ENCODE data around the gene MAPK7.

The MAPK7 gene

GRCh38 chr17:19363460-19364035 lies 14.8 kb upstream of the MAPK7 start:
- Histone ChIP-seq H3K36me3 (ENCODE audit: control insufficient read depth in 2 of 2, insufficient read depth in 1 of 2, low read length in 2 of 2) (peaks cover 0 to 17% of the 10 kb centered on the region in 2 experiments; a peak in 1 of 3 replicates), H3K4me3 (ENCODE audit: low read depth, low read length) (no peak overlapping the region), H3K9me3 (ENCODE audit: control insufficient read depth, insufficient read depth, low read depth, low read length) (no peaks in the 10 kb centered on the region), H3K4me1 (ENCODE audit: control insufficient read depth, insufficient read depth, low read length) (peaks cover 5% of the 10 kb centered on the region), H3K27ac (ENCODE audit: extremely low read depth, low read depth, low read length) (no peak overlapping the region)
- TF ChIP-seq ZNF132 (tag by site-specific recombination; IDR thresholded peaks at IDR 0.05; ENCODE audit: borderline replicate concordance), result no peak
- 0 out of 2 replicates have a peak, but pooled peaks have one; percentile 31 for TF ChIP-seq GLIS1 (tag by site-specific recombination; IDR thresholded peaks at IDR 0.05)
- peak; percentile 19; the same call in 1 of the 2 replicates for TF ChIP-seq ZFHX2 (tag by site-specific recombination; conservative IDR thresholded peaks at IDR 0.05)
- peak; percentile 33 for TF ChIP-seq EGR2 (tag by site-specific recombination; IDR thresholded peaks at IDR 0.05; ENCODE audit: low read depth)
- ChIA-PET CTCF (interaction anchor here (0.6 to 5.6 kb wide), 53 partner anchors 9 to 875 kb away, joined by 3 to 156 read pairs (median 5); partner anchors contain the start of genes ALDH3A2, MAPK7, MFAP4 and RNF112), POLR2A (interaction anchor here (1.1 to 1.9 kb wide), 4 partner anchors 14 to 401 kb away, joined by 5 to 48 read pairs (median 8); partner anchors contain the start of gene MAPK7)

GRCh38 chr17:19364699-19365498 lies 13.4 kb upstream of the MAPK7 start:
- peaks cover 0 to 5% of the 10 kb centered on the region in 2 experiments; a peak in 1 of 3 replicates for H3K36me3 ChIP-seq (ENCODE audit: control insufficient read depth in 2 of 2, insufficient read depth in 1 of 2, low read length in 2 of 2)
- no peak overlapping the region for H3K4me3 ChIP-seq (ENCODE audit: low read depth, low read length)
- ChIA-PET POLR2A (interaction anchor here (0.6 to 0.9 kb wide), 4 partner anchors 13 to 142 kb away, joined by 3 to 4 read pairs (median 3); partner anchors contain the start of gene MAPK7), CTCF (interaction anchor here (0.5 to 5.6 kb wide), 6 partner anchors 26 to 379 kb away, joined by 3 to 156 read pairs (median 4); no protein-coding TSS in a partner anchor)
- no peak overlapping the region for H3K27ac ChIP-seq (ENCODE audit: extremely low read depth, low read depth, low read length)
- H3K4me1 ChIP-seq (ENCODE audit: control insufficient read depth, insufficient read depth, low read length), result peaks cover 5% of the 10 kb centered on the region
- no peaks in the 10 kb centered on the region for H3K9me3 ChIP-seq (ENCODE audit: control insufficient read depth, insufficient read depth, low read depth, low read length)
- peak; percentile 93 for TF ChIP-seq EGR2 (tag by site-specific recombination; IDR thresholded peaks at IDR 0.05; ENCODE audit: low read depth)
- TF ChIP-seq ZNF488 (tag by site-specific recombination; IDR thresholded peaks at IDR 0.05), result no peak
- peak; percentile 95 for TF ChIP-seq ZFHX2 (tag by site-specific recombination; conservative IDR thresholded peaks at IDR 0.05)
- TF ChIP-seq PRDM4 (tag by site-specific recombination; IDR thresholded peaks at IDR 0.05), result no peak
- no peak for TF ChIP-seq ZBTB8A (tag by site-specific recombination; IDR thresholded peaks at IDR 0.05)
- TF ChIP-seq ZNF510 (tag by site-specific recombination; IDR thresholded peaks at IDR 0.05; ENCODE audit: insufficient replicate concordance), result no peak
- TF ChIP-seq ZNF248 (tag by site-specific recombination; IDR thresholded peaks at IDR 0.05), result no peak
- TF ChIP-seq ZEB2 (tag by site-specific recombination; IDR thresholded peaks at IDR 0.05), result no peak
- TF ChIP-seq ZNF623 (tag by site-specific recombination; IDR thresholded peaks at IDR 0.05), result no peak
- no peak for TF ChIP-seq ZNF626 (tag by site-specific recombination; IDR thresholded peaks at IDR 0.05)

- ChIA-PET CTCF (interaction anchor here (0.6 to 5.6 kb wide), 8 partner anchors 12 to 398 kb away, joined by 3 to 156 read pairs (median 5); partner anchors contain the start of gene MAPK7), POLR2A (interaction anchor here (0.6 to 0.9 kb wide), 2 partner anchors 84 to 141 kb away, joined by 3 read pairs; no protein-coding TSS in a partner anchor)
- Histone ChIP-seq H3K4me3 (ENCODE audit: low read depth, low read length) (no peak overlapping the region), H3K4me1 (ENCODE audit: control insufficient read depth, insufficient read depth, low read length) (peaks cover 5% of the 10 kb centered on the region), H3K27ac (ENCODE audit: extremely low read depth, low read depth, low read length) (no peak overlapping the region), H3K9me3 (ENCODE audit: control insufficient read depth, insufficient read depth, low read depth, low read length) (no peaks in the 10 kb centered on the region), H3K36me3 (ENCODE audit: control insufficient read depth in 2 of 2, insufficient read depth in 1 of 2, low read length in 2 of 2) (no peaks in the 10 kb centered on the region)
- TF ChIP-seq ZNF692 (tag by site-specific recombination; IDR thresholded peaks at IDR 0.05) (no peak), MYNN (tag by site-specific recombination; IDR thresholded peaks at IDR 0.05; ENCODE audit: borderline replicate concordance) (no peak), ZNF654 (tag by site-specific recombination; IDR thresholded peaks at IDR 0.05; ENCODE audit: low read depth) (no peak), ZNF274 (IDR thresholded peaks at IDR 0.05; ENCODE audit: low read length) (no peak), ZNF274 (tag by site-specific recombination; IDR thresholded peaks at IDR 0.05; ENCODE audit: borderline replicate concordance) (no peak), KLF1 (tag by site-specific recombination; IDR thresholded peaks at IDR 0.05) (no peak)
Measured at GRCh38 chr17:19365499-19365817, 12.8 kb upstream of the MAPK7 start.
